Upper lobe of left lung (tissue), 4 donors: ENCODE results near the gene TFAP2A.

Experiments
- EP300 ChIP-seq, 4 donors: sonication (generic); formaldehyde crosslinking; IDR thresholded peaks; one replicate each; pipeline ENCODE4 v1.5.1; 2017; ENCODE audit warnings: antibody characterized with exemption in 4 of 4, control low read depth in 2 of 4
- POLR2A ChIP-seq, 4 donors: fragments of 450-650 bp; IDR thresholded peaks; one replicate each; pipeline ENCODE4 v1.5.1; 2016 to 2017; ENCODE audit warnings: antibody characterized with exemption in 4 of 4, mild to moderate bottlenecking in 2 of 4
- POLR2AphosphoS5 ChIP-seq, 2 donors: sonication (generic); formaldehyde crosslinking; IDR thresholded peaks; one replicate each; pipeline ENCODE4 v1.5.1; 2017; ENCODE audit warnings: antibody characterized with exemption in 2 of 2
- TF ChIP-seq, protein P1 (sequence below), 6 experiments: fragments of 450-650 bp in 4 of 6; fragments of 200-600 bp in 2 of 6; sonication (generic) in 2 of 6; IDR thresholded peaks; one replicate each; pipeline ENCODE4 v1.5.1; 2016 to 2019; ENCODE audit warnings: antibody characterized with exemption in 6 of 6

DNA sequence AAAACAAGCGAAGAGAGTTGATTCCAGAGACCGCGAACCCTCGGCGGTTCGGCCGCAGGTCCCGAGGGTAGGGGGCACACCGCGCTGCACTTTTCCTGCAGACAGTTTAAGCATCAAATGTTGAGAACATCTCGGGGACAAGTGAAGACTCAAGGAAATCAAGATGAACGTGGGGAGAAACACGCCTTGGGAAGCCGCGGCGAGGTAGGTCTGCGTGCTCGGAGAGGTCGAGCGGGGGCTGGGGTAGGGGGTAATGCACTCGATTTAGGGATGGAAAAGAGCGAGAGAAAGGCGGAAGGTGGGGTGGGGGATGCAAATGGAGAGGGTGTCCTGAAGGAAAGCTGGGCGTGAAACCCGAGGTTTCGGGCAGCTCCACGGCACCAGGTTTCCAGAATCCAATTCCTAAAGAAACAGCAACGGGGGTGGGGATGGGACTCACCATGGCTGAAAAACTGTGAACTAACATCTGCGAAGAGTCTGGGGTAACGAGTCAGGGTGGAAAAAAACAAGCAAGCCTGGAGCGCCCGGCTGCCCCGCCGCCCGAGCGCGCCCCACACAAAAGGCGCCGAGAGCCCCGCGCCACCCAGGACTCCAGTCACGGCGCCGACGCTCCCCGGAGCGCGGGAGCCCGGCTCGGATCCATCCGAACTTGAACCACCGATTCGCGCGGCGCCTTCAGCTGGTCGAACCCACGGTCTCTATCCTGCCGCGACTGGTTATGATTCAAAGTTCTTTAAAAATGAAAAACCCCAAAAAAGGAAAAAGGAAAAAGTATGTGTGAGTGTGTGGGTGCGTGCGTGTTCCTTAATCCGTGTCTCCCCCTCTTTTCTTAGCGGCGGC lies 3.5 kb downstream of the TFAP2A start:
- TF ChIP-seq, protein P1, sequence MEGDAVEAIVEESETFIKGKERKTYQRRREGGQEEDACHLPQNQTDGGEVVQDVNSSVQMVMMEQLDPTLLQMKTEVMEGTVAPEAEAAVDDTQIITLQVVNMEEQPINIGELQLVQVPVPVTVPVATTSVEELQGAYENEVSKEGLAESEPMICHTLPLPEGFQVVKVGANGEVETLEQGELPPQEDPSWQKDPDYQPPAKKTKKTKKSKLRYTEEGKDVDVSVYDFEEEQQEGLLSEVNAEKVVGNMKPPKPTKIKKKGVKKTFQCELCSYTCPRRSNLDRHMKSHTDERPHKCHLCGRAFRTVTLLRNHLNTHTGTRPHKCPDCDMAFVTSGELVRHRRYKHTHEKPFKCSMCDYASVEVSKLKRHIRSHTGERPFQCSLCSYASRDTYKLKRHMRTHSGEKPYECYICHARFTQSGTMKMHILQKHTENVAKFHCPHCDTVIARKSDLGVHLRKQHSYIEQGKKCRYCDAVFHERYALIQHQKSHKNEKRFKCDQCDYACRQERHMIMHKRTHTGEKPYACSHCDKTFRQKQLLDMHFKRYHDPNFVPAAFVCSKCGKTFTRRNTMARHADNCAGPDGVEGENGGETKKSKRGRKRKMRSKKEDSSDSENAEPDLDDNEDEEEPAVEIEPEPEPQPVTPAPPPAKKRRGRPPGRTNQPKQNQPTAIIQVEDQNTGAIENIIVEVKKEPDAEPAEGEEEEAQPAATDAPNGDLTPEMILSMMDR (IDR thresholded peaks at IDR 0.05), result no peak
- TF ChIP-seq POLR2A (IDR thresholded peaks at IDR 0.05), result no peak
- TF ChIP-seq EP300 (IDR thresholded peaks at IDR 0.05), result no peak
- TF ChIP-seq POLR2AphosphoS5 (IDR thresholded peaks at IDR 0.05), result no peak
